Esophagus squamous epithelium (tissue), 4 donors: ENCODE results near the gene SHISA6.
"Not testable (repeated sequence)": the region's sequence is repeated elsewhere in the genome, so short reads cannot be mapped to it uniquely, and the experiment has no call there.

Experiments used
- CTCF ChIP-seq, 6 experiments: fragments of 450-650 bp in 4 of 6; fragments of 200-600 bp in 2 of 6; sonication (generic) in 2 of 6; IDR thresholded peaks; one replicate each; pipeline ENCODE4 v1.5.1; 2016 to 2019; ENCODE audit warnings: antibody characterized with exemption in 6 of 6, mild to moderate bottlenecking in 4 of 6, moderate library complexity in 4 of 6
- POLR2A ChIP-seq, 4 donors: fragments of 450-650 bp; IDR thresholded peaks; one replicate each; pipeline ENCODE4 v1.6.1; 2017; ENCODE audit warnings: antibody characterized with exemption in 4 of 4, mild to moderate bottlenecking in 4 of 4, moderate library complexity in 3 of 4

- not testable (repeated sequence) for TF ChIP-seq CTCF, POLR2A (IDR thresholded peaks at IDR 0.05)
Measured at GRCh38 chr17:11301874-11302273, 60.9 kb downstream of the SHISA6 start.
